ENCODE results near the gene CPXM2. TPM values are rescaled to one million over a fixed set of nuclear protein-coding genes. Genes with fewer than 3 reads are reported as not detected.
A peak's percentile ranks its signal among the peaks of the same experiment; 100 is the strongest.

CPXM2 gene
- total and polyA plus RNA-seq, 2 experiments from 2014 or later: 3.7 to 4.9 TPM

DNA sequence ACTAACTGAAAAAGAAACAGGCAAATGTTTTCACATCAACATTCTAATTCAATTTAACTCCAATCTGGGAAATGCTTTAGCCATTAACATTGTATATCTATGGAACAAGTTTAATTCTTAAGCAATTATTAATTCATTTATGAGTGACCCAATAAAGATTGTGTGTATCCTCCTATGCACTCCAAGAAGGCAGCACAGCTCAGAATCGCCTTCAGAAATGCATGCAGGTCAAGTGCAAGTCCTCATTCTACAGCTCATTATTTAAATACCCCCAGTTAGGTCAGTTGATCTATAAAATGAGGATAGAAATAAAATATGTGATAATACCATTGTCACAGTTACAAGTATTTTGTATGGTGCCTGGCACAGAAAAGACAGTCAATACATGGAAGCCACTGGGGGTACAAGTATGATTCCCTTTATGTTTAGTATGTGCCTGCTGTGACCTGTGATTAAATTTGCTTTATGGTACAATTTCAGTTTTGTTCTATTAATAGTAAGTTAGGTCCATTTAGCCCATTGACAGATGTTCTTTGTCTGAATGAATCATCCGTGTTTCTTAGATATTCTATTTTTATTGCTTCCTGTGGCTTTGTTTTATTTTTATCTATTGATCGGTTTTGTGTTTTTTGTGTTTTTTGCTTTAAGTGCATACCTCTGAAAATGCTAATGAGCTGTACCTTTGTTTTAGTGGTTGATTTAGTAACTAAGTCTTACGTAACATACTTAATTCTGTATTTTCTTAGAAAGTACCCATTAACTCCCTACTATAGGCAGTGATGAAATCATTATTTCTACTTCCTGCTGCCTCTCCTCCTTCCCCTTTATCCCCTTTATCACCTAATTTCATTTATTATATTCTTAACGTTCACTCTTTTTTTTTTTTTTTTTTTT is 42.8 kb downstream of the CPXM2 start:
- H3K9me2 ChIP-seq (replicated peaks; ENCODE audit: insufficient read depth): no peaks in the 10 kb centered on the region
- H3K79me2 ChIP-seq: no peaks in the 10 kb centered on the region
- peak overlapping the region; percentile 22 for H3K27ac ChIP-seq
- H3K27me3 ChIP-seq: no peaks in the 10 kb centered on the region
- no peaks in the 10 kb centered on the region for H4K20me1 ChIP-seq (ENCODE audit: insufficient read depth, poor library complexity, severe bottlenecking)
- TF ChIP-seq, protein P1, sequence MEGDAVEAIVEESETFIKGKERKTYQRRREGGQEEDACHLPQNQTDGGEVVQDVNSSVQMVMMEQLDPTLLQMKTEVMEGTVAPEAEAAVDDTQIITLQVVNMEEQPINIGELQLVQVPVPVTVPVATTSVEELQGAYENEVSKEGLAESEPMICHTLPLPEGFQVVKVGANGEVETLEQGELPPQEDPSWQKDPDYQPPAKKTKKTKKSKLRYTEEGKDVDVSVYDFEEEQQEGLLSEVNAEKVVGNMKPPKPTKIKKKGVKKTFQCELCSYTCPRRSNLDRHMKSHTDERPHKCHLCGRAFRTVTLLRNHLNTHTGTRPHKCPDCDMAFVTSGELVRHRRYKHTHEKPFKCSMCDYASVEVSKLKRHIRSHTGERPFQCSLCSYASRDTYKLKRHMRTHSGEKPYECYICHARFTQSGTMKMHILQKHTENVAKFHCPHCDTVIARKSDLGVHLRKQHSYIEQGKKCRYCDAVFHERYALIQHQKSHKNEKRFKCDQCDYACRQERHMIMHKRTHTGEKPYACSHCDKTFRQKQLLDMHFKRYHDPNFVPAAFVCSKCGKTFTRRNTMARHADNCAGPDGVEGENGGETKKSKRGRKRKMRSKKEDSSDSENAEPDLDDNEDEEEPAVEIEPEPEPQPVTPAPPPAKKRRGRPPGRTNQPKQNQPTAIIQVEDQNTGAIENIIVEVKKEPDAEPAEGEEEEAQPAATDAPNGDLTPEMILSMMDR (IDR thresholded peaks at IDR 0.05; ENCODE audit: poor library complexity): no peak
- TF ChIP-seq EZH2 (IDR thresholded peaks at IDR 0.05; ENCODE audit: borderline replicate concordance) (no peak), EZH2phosphoT487 (IDR thresholded peaks at IDR 0.05; ENCODE audit: low read depth, severe bottlenecking, unreplicated experiment) (no peak)
- no peak overlapping the region for H2AFZ ChIP-seq
- no peak overlapping the region for H3K4me3 ChIP-seq
- WGBS (ENCODE audit: low lambda C conversion rate, missing lambda C conversion rate): 59% methylated on average over 5 of the region's 5 CpGs
- H3K9me3 ChIP-seq (ENCODE audit: low read depth): no peaks in the 10 kb centered on the region
- H3K4me1 ChIP-seq (ENCODE audit: insufficient read depth): no peaks in the 10 kb centered on the region
- peak overlapping the region; percentile 32 for H3K4me2 ChIP-seq
- no peaks in the 10 kb centered on the region for H3K36me3 ChIP-seq (replicated peaks; ENCODE audit: insufficient read depth, low read depth)
- no peak for DNase-seq (ENCODE audit: low spot score)

DNA sequence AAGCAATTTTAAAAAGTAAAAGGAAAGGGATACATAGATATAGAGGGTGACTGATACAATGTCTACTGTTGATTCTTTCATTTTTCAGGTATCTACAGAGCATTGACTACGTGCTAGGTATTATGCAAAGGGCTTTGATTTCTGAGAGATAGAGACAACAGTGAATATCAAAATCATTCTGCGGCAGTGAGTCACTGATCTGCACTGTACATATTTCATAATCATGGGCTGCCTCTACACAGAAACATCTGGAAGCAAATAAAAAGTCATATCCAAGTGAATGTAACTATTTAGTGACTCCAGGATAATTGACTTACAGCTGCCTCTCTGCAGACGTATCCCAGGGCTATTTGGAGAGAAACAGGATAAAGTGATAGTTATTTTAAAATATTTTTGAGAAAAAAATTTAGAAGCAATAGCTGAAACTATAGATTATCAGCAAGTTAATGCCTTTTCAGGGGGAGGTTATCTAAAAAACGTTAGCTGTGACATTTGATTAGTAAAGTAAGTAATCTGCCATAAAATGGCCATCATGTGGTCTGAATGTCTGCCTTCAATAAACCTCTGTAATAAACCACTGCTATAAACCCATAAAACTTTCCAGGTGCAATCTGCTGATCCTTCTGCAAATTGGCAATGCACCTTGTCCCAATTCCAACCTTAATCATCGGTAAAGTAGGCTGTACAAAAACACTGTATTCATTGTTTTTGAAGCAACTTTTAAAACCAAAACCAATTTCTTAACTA is 43.7 kb downstream of the CPXM2 start:
- 39% methylated on average over 5 of the region's 5 CpGs for WGBS (ENCODE audit: low lambda C conversion rate, missing lambda C conversion rate)
- peak overlapping the region; percentile 32 for H3K4me2 ChIP-seq
- H3K9me3 ChIP-seq (ENCODE audit: low read depth): no peaks in the 10 kb centered on the region
- H3K27ac ChIP-seq: peak overlapping the region; percentile 71
- H3K36me3 ChIP-seq (replicated peaks; ENCODE audit: insufficient read depth, low read depth): no peaks in the 10 kb centered on the region
- H3K27me3 ChIP-seq: no peaks in the 10 kb centered on the region
- peak; percentile 33 for DNase-seq (ENCODE audit: low spot score)
- TF ChIP-seq EZH2phosphoT487 (IDR thresholded peaks at IDR 0.05; ENCODE audit: low read depth, severe bottlenecking, unreplicated experiment) (no peak), EZH2 (IDR thresholded peaks at IDR 0.05; ENCODE audit: borderline replicate concordance) (no peak)
- TF ChIP-seq, protein P1 (IDR thresholded peaks at IDR 0.05; ENCODE audit: poor library complexity): no peak
- H2AFZ ChIP-seq: no peak overlapping the region
- no peaks in the 10 kb centered on the region for H4K20me1 ChIP-seq (ENCODE audit: insufficient read depth, poor library complexity, severe bottlenecking)
- H3K9me2 ChIP-seq (replicated peaks; ENCODE audit: insufficient read depth): no peaks in the 10 kb centered on the region
- no peaks in the 10 kb centered on the region for H3K4me1 ChIP-seq (ENCODE audit: insufficient read depth)
- no peaks in the 10 kb centered on the region for H3K79me2 ChIP-seq
- no peak overlapping the region for H3K4me3 ChIP-seq

DNA sequence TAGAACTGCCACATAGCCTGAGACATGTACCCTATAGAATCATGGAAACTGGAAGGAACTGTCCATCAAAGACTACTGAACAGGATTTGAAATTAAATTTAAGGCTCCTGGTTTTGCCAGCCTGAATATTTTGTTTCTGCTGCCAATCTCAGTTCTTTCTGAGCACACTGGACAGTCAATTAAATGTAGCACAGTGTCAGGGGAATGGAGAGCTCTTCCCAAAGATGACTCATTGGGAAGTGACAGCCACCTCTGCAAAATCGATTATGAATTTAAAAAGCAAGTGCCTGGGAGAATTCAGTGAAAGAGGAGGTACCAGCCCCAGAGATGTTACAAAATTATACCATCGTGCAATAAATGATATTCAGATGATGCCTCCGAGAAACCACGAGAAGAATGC is 47.8 kb downstream of the CPXM2 start:
- 86% methylated on average over 4 of the region's 4 CpGs for WGBS (ENCODE audit: low lambda C conversion rate, missing lambda C conversion rate)
- H4K20me1 ChIP-seq (ENCODE audit: insufficient read depth, poor library complexity, severe bottlenecking): no peaks in the 10 kb centered on the region
- no peaks in the 10 kb centered on the region for H3K79me2 ChIP-seq
- H3K9me2 ChIP-seq (replicated peaks; ENCODE audit: insufficient read depth): no peaks in the 10 kb centered on the region
- DNase-seq (ENCODE audit: low spot score): no peak
- no peaks in the 10 kb centered on the region for H3K27me3 ChIP-seq
- TF ChIP-seq EZH2 (IDR thresholded peaks at IDR 0.05; ENCODE audit: borderline replicate concordance): no peak
- TF ChIP-seq EZH2phosphoT487 (IDR thresholded peaks at IDR 0.05; ENCODE audit: low read depth, severe bottlenecking, unreplicated experiment): no peak
- TF ChIP-seq, protein P1 (IDR thresholded peaks at IDR 0.05; ENCODE audit: poor library complexity): no peak
- no peaks in the 10 kb centered on the region for H3K9me3 ChIP-seq (ENCODE audit: low read depth)
- H3K27ac ChIP-seq: no peak overlapping the region
- H2AFZ ChIP-seq: no peak overlapping the region
- no peak overlapping the region for H3K4me3 ChIP-seq
- no peaks in the 10 kb centered on the region for H3K36me3 ChIP-seq (replicated peaks; ENCODE audit: insufficient read depth, low read depth)
- H3K4me1 ChIP-seq (ENCODE audit: insufficient read depth): no peaks in the 10 kb centered on the region
- H3K4me2 ChIP-seq: no peak overlapping the region
